HG03196 (cell line): ENCODE data around the gene IL24.
A peak's percentile ranks its signal among the peaks of the same experiment; 100 is the strongest.
"Not testable (repeated sequence)": the region's sequence is repeated elsewhere in the genome, so short reads cannot be mapped to it uniquely, and the experiment has no call there.

Source experiments
- ATAC-seq: cut with Tn5 transposase; IDR thresholded peaks from one replicate; pipeline ENCODE4 v1.9.1; 2021; ENCODE audit not compliant: unreplicated experiment

Gene IL24

GRCh38 chr1:206923961-206924557 lies 26.8 kb downstream of the IL24 start:
- not testable (repeated sequence) for ATAC-seq

DNA sequence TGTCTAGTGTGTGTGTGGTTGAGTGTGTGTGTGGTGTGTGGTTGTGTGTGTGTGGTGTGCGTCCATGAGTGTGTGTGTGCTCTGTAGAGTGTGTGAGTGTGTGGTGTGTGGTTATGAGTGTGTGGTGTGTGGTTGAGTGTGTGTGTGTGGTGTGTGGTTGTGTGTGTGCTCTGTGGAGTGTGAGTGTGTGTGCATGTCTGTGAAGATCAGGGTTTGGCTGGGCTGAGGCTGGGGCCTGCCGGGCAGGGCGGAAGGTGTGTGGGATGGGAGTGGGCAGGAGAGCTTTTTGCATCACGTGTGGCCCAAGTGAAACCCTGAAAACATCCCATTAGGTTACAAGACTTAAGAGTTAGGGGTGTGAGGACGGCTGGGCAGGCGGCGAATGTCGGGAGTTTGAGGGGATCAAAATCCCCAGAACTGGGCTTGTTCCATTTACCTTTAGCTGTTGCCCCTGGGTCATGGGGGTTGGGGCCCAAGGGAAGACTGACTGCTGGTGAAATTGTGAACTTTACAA lies 27.4 kb downstream of the IL24 start:
- ATAC-seq = peak; percentile 25

- ATAC-seq = peak; percentile 45
Measured at GRCh38 chr1:206925106-206925736, 28.0 kb downstream of the IL24 start.

- no peak for ATAC-seq
Measured at GRCh38 chr1:206926286-206926685, 29.0 kb downstream of the IL24 start.

DNA sequence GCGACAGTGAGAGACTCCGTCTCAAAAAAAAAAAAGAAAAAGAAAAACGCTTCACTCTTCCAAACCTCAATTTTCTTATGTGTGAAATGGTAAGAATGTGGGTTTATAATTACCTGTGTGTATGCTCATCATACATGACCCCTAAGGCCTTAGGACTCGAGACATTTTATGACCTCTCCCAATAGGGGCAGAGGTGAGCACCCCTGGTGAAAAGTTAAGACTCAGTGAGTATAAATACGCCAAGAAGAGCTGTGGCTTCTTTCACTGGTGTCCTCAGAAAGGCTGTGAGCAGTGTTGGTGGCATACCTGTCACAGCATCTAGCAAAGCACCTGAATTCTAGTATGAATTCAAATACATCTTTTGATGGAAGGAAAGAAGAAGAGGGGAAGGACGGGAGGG lies 32.3 kb downstream of the IL24 start:
- ATAC-seq = no peak

- peak; percentile 70 for ATAC-seq
Measured at GRCh38 chr1:206930210-206930798, 33.1 kb downstream of the IL24 start.

DNA sequence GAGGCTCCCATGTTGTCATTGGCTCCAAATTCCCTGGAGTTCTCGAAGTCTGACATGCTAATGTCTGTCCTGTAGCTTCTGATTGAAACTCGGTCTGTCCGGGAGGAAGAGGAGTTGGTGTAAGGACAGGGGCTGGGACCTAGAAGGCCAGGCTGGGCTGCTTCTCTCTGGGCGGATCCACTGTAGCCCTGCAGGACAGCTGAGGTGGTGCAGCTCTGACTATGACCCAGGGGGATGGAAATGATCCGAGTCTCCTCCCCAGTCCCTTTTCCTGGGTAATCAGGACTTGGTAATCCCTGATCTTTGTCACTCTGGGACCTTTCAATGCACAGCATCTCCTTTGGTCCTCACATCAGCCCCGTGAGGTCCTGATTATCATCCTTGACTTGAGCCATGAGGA lies 34.5 kb downstream of the IL24 start:
- ATAC-seq = no peak

DNA sequence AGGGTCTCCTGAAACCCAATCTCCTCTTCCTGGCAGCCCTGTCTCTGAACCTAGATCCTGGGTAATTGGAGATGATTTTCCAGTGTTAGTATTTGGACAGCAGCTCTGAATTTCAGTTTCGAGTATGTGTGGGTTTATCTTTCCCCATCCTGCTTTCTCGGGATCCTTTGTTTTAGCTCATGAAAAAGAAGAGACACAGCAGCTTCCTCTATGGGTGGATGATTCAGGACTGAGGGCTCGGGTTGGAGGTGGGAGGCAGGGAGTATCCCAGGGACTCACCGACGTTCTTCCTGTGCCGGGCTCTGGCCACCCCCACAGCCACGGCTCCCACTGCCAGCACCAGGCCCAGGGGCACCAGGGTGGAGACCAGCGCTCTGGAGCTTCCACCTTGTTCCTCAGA lies 34.9 kb downstream of the IL24 start:
- no peak for ATAC-seq

- ATAC-seq = no peak
Measured at GRCh38 chr1:206933333-206933945, 36.2 kb downstream of the IL24 start.

DNA sequence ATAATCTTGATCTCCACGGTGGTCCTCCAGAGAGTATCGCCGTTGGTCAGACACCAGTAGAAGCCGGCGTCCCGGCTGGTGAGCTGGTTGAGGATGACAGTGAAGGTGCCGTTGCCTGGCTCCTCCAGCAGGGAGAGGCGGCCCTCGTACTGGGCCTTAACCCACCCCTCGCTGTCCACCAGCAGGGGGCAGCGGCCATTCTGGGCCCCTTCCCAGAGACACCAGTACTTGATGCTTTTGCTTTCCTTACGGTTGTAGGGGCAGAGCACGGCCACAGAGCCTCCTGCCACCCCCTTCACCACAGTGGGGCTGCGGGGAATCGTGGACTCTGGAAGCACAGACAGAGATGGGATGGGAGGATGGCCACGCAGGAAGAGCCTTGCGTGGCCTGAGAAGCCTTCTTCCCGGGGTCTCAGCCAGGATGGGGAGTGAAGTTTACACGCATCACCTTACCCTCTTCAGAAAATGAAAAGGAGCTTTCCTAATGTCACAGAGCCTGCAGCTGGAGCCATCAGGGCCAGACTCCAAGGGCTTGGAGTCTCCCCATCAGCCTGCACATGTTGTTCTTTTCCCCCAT lies 38.3 kb downstream of the IL24 start:
- ATAC-seq = no peak

- ATAC-seq = no peak
Measured at GRCh38 chr1:206937425-206937824, 40.2 kb downstream of the IL24 start.

DNA sequence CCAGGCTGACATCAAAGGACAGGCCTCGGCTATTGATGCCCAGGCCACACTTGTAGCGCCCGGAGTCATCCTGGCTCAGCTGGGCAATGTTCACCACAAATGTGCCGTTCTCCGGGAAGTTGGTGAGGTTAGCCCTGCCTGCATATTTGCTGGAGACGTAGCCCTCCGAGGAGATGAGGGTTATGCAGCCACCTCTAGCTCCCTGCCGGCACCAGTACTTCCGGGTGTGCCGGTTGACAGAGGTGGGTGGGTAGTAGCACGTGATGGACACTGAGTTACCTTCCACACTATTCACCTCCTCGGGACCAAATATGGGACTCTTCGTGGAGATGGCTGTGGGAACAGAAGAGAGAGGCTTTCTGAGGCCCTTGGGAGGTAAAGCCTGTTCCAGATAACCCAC lies 41.9 kb downstream of the IL24 start:
- no peak for ATAC-seq

DNA sequence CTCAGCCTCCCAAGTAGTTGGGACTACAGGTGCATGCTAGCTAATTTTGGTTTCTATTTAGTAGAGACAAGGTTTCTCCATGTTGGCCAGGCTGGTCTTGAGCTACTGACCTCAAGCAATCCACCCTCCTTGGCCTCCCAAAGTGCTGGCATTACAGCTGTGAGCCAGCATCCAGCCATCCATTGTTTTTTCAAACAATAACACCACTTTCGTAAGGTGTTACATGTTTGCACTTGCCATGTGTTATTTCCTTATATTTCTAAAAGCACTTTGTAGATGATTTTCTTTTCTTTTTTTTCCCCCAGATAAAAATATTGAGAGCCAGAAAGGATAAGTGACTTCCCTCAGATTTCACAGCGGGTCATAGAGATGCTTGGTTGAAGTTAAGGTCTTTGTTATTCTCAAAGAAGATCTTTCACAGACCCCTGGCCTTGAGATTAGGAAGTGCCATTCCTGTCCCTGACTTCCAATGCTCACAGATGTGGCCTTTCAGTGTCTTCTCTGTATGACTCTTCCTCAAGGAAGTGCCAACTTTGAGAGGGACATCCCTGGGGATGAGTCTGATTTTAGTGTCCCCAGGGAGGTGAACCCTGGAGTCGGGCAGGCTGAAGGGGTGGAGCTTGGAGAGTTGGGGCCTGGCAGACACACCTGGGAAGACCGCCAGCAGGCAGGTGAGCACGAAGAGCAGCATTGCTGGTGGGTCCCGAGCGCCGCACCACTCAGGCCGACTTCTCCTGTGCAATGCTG lies 42.8 kb downstream of the IL24 start:
- no peak for ATAC-seq

GRCh38 chr1:206940588-206940936 lies 43.3 kb downstream of the IL24 start:
- ATAC-seq = no peak

- ATAC-seq = no peak
Measured at GRCh38 chr1:206941766-206942418, 44.6 kb downstream of the IL24 start.

DNA sequence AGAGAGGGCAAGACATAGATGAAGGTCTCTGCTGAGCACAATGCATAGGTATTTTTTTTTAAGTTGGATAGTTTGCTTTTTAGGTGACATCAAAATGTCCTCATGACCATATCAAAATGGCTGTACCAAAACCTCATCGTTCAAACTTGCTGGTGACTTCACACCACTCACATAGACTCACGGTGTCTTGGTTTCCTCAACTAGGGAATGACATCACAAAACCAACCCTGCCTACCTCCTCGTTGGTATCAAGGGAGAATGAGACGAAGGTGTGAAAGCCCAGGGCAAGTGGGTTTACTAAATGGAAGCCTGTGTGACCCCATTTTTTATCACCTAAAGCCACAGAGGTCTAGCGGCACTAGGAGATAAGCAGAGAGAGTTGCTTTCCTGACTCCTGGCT lies 47.5 kb downstream of the IL24 start:
- no peak for ATAC-seq

GRCh38 chr1:206945779-206946178 lies 48.5 kb downstream of the IL24 start:
- no peak for ATAC-seq

DNA sequence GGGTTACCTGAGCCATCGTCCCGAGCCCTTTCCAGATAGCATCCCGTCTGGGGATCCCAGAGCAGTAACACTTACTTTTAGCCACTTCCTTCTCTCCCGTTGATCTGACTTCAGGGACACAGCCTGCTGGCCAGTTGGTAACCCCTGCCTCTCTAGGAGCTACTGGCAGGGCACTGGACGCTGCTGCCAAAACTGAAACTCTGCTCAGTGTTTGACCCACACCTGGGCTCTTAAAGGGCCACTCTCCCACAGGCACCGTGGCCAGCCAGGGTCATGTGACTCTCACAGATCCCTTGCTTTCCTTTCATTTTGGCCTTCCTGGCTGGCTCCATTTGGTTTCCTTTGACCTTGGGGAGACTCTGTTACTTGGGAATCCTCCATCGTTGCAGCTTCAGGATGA lies 49.0 kb downstream of the IL24 start, which contains the start of gene PIGR:
Gene PIGR (minus strand): TSS at position 206 of the 400 bp plus-strand sequence. CDS start 5,935 bp downstream, outside the sequence.
- ATAC-seq = no peak

GRCh38 chr1:206947255-206947654 lies 50.0 kb downstream of the IL24 start:
- no peak for ATAC-seq

GRCh38 chr1:206949208-206949607 lies 52.0 kb downstream of the IL24 start:
- ATAC-seq = no peak
